ENCODE data around the gene CXCL3. TPM values are rescaled to one million over a fixed set of nuclear protein-coding genes. Genes with fewer than 3 reads are reported as not detected.

The CXCL3 gene
- total RNA-seq, 1 donor from 2014 or later = not detected

Small RNA genes lying within 50 kb of the gene (small RNA-seq; reads per million reads assigned to genes)
- not detected for gene RN7SL218P (ENCODE audit: low replicate concordance)

Other genes with a start within 250 kb of the CXCL3 start
- under 0.01 TPM for gene CXCL6, start 202.0 kb downstream of the CXCL3 start, total RNA-seq
- gene PF4V1, start 185.4 kb downstream of the CXCL3 start, total RNA-seq = not detected
- gene CXCL1, start 169.3 kb downstream of the CXCL3 start, total RNA-seq = 1.5 TPM
- gene PF4, start 56.7 kb downstream of the CXCL3 start, total RNA-seq = 1.2 TPM
- gene PPBP, start 50.5 kb downstream of the CXCL3 start, total RNA-seq = 2.0 TPM
- gene CXCL5, start 40.0 kb downstream of the CXCL3 start, total RNA-seq = 0.25 TPM
- 2.0 TPM for gene CXCL2, start 60.5 kb upstream of the CXCL3 start, total RNA-seq
- gene MTHFD2L, start 119.4 kb upstream of the CXCL3 start, total RNA-seq = 25.3 TPM